Measurements from ENCODE around the gene WDR59.
"Not testable (repeated sequence)": the region's sequence is repeated elsewhere in the genome, so short reads cannot be mapped to it uniquely, and the experiment has no call there.

Gene WDR59

DNA sequence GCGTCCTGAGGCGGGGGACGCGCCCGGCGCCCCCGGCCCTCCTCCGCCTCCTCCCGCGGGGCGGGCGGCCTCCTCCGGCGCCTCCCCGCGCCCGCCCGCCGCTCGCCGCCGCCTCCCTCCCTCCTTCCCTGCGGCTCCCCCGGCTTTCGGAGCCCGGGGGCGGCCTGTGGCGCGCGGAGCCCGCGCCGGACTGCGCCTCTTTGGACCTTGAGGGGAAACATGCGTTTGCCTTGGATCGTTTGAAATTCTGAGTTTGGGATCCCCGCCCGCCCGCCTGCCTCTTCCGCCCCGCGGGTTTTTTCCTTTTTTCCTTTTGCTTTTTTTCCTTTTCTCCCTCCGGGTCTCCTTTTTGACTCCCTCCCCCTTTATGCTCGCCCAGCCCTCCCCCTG lies 14.3 kb upstream of the WDR59 start:
- DNase-seq (ENCODE audit: extremely low read depth, low read depth): no peak
- TF ChIP-seq, protein P1, sequence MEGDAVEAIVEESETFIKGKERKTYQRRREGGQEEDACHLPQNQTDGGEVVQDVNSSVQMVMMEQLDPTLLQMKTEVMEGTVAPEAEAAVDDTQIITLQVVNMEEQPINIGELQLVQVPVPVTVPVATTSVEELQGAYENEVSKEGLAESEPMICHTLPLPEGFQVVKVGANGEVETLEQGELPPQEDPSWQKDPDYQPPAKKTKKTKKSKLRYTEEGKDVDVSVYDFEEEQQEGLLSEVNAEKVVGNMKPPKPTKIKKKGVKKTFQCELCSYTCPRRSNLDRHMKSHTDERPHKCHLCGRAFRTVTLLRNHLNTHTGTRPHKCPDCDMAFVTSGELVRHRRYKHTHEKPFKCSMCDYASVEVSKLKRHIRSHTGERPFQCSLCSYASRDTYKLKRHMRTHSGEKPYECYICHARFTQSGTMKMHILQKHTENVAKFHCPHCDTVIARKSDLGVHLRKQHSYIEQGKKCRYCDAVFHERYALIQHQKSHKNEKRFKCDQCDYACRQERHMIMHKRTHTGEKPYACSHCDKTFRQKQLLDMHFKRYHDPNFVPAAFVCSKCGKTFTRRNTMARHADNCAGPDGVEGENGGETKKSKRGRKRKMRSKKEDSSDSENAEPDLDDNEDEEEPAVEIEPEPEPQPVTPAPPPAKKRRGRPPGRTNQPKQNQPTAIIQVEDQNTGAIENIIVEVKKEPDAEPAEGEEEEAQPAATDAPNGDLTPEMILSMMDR (IDR thresholded peaks at IDR 0.05; ENCODE audit: low read depth, low read length): no peak

DNA sequence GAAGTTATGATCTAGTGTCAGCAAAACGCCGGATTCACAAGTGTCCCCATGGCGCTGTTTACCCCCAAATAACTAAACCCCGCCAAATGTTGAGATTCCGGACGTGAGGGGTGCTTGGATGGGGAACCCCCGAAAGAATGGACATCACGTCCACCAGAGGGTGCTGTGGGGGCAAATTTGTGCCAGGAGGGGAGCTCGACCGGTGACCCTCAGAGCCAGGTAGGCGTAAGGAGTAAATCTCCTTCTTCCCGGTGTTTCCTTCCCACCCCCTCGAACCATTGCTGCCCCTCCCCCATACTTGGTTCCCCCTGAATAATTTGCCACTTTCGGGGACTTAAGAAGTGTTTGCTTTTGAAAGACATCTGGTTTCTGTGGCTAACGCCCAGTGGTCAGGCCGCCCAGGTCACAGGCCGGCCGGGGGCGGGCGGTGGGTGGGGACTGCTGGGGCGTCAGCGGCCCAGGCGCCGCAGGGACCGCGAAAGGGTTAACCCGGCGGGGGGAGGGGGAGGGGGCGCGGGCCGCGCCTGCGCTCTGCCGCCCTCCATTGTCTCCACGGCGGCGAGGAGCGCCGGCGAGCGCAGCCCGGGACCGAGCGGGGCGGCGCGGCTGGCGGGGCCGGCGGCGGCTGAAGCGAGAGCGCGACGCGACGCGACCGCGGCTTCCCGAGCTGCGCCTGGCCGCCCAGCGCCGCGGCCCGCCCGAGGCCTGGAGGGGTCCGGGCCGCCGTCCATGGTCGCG lies 13.7 kb upstream of the WDR59 start, which contains the start of gene ZNRF1:
Gene ZNRF1, plus strand, starts transcription at position 544 of the 738 bp plus-strand sequence. CDS start 648 bp downstream, outside the sequence.
- TF ChIP-seq, protein P1 (IDR thresholded peaks at IDR 0.05; ENCODE audit: low read depth, low read length): peak; percentile 67
- peak; percentile 44 for DNase-seq (ENCODE audit: extremely low read depth, low read depth)

DNA sequence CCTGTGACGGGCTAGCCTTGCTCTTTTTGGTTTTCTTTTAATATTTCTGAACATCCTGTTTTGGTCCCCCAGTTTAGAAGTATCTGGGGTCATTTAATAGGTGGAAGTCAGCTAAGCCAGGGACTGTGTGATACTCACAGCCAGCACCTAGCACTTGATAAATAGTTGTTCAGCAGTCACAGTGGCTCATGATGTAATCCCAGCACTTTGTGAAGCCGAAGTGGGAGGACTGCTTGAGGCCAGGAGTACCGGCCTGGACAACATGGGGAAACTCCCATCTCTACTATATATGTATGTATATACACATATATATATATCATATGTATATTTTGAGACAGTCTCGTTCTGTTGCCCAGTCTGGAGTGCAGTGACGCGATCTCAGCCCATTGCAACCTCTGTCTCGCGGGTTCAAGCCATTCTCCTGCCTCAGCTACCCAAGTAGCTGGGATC lies 12.1 kb upstream of the WDR59 start:
- DNase-seq (ENCODE audit: extremely low read depth, low read depth): no peak
- TF ChIP-seq, protein P1 (IDR thresholded peaks at IDR 0.05; ENCODE audit: low read depth, low read length): no peak

- DNase-seq (ENCODE audit: extremely low read depth, low read depth): no peak
- TF ChIP-seq, protein P1 (IDR thresholded peaks at IDR 0.05; ENCODE audit: low read depth, low read length): no peak
These were observed 11.1 kb upstream of the WDR59 start for GRCh38 chr16:74995986-74996385.

GRCh38 chr16:74991593-74992403 lies 6.9 kb upstream of the WDR59 start:
- TF ChIP-seq, protein P1 (IDR thresholded peaks at IDR 0.05; ENCODE audit: low read depth, low read length): no peak
- DNase-seq (ENCODE audit: extremely low read depth, low read depth): no peak

- TF ChIP-seq, protein P1 (IDR thresholded peaks at IDR 0.05; ENCODE audit: low read depth, low read length): no peak
These were observed 6.3 kb upstream of the WDR59 start for GRCh38 chr16:74991268-74991592.

GRCh38 chr16:74990832-74991231 lies 5.9 kb upstream of the WDR59 start:
- TF ChIP-seq, protein P1 (IDR thresholded peaks at IDR 0.05; ENCODE audit: low read depth, low read length): no peak
- no peak for DNase-seq (ENCODE audit: extremely low read depth, low read depth)

More at GRCh38 chr16:74991268-74991592, 6.3 kb upstream of the WDR59 start:
- DNase-seq (ENCODE audit: extremely low read depth, low read depth): no peak

DNA sequence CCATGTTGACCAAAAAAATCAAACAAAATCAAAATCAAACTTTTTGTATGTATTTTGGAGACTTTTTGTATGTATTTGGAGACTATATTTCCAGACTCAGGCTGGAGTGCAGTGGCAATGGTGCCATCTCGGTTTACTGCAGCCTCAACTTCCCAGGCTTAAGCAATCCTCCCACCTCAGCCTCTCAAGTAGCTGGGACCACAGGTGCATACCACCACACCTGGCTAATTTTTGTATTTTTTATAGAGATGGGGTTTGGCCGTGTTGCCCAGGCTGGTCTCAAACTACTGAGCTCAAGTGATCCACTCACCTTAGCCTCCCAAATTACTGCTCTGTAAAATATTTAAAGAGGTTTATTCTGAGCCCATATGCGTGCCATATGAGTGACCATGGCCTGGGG lies 4.9 kb upstream of the WDR59 start:
- not testable (repeated sequence) for DNase-seq (ENCODE audit: extremely low read depth, low read depth)

All from AG09319 (cell line).